AG04450 (cell line): ENCODE measurements around the gene SOBP. TPM values are rescaled to one million over a fixed set of nuclear protein-coding genes. Genes with fewer than 3 reads are reported as not detected.

ENCODE experiments used
- CTCF ChIA-PET: fragments of 300-600, 350-600 bp; formaldehyde crosslinking; extraction: SDS; loops from one replicate; lab custom pipeline; 2022; ENCODE audit warnings: antibody characterized with exemption, inconsistent platforms; lab: Charles Lee
- POLR2A ChIA-PET: fragments of 350-600 bp; formaldehyde crosslinking; extraction: SDS; loops from one replicate; lab custom pipeline; 2021; ENCODE audit warnings: antibody characterized with exemption, inconsistent platforms; lab: Yijun Ruan, JAX
- DNase-seq: peaks from one replicate; pipeline ENCODE4 v3.0.0-alpha.2; 2011; ENCODE audit warnings: low read depth, low spot score
- H3K27ac ChIP-seq: one replicate; pipeline ENCODE4 v1.5.1; 2012; ENCODE audit warnings: low read depth, low read length, control low read depth
- H3K27me3 ChIP-seq: one replicate; pipeline ENCODE4 v1.6.0; 2012; ENCODE audit warnings: low read length; ENCODE audit not compliant: control insufficient read depth, insufficient read depth
- H3K4me3 ChIP-seq: 2 replicates; pipeline ENCODE4 v1.5.1; 2011; ENCODE audit warnings: mild to moderate bottlenecking, low read depth, low read length, control low read depth
- H3K9me3 ChIP-seq: 2 replicates; pipeline ENCODE4 v1.5.1; 2012; ENCODE audit warnings: low read length; ENCODE audit not compliant: control insufficient read depth, insufficient read depth
- CTCF ChIP-seq: IDR thresholded peaks from 2 replicates; pipeline ENCODE4 v1.5.1; 2011; ENCODE audit warnings: low read depth, low read length, control low read depth, inconsistent platforms
- polyA plus RNA-seq: library from polyadenylated mRNA; depleted of rRNA; stranded (reverse); fragments of >200 nt; gene quantifications from 2 replicates; pipeline ENCODE4 v1.2.3, GENCODE V29; 2011

The SOBP gene
- polyA plus RNA-seq, 1 experiment, result 0.76 TPM

GRCh38 chr6:107667790-107668189 lies 177.9 kb downstream of the SOBP start:
- POLR2A ChIA-PET, result no interaction called here
- CTCF ChIA-PET, result interaction anchor here (4.6 kb wide), 1 partner anchor 180 kb away, joined by 17 read pairs; no protein-coding TSS in a partner anchor
- H3K4me3 ChIP-seq, result no peak overlapping the region
- no peaks in the 10 kb centered on the region for H3K9me3 ChIP-seq
- H3K27me3 ChIP-seq, result peaks cover 2% of the 10 kb centered on the region
- no peak overlapping the region for H3K27ac ChIP-seq
- TF ChIP-seq CTCF, result no peak
- DNase-seq, result no peak

GRCh38 chr6:107668743-107669474 lies 179.0 kb downstream of the SOBP start:
- DNase-seq, result no peak
- POLR2A ChIA-PET, result no interaction called here
- CTCF ChIA-PET, result interaction anchor here (0.9 to 4.6 kb wide), 3 partner anchors 10 to 179 kb away, joined by 3 to 17 read pairs (median 3); no protein-coding TSS in a partner anchor
- H3K27ac ChIP-seq, result no peak overlapping the region
- no peaks in the 10 kb centered on the region for H3K27me3 ChIP-seq
- H3K9me3 ChIP-seq, result no peaks in the 10 kb centered on the region
- no peak for TF ChIP-seq CTCF
- H3K4me3 ChIP-seq, result no peak overlapping the region

DNA sequence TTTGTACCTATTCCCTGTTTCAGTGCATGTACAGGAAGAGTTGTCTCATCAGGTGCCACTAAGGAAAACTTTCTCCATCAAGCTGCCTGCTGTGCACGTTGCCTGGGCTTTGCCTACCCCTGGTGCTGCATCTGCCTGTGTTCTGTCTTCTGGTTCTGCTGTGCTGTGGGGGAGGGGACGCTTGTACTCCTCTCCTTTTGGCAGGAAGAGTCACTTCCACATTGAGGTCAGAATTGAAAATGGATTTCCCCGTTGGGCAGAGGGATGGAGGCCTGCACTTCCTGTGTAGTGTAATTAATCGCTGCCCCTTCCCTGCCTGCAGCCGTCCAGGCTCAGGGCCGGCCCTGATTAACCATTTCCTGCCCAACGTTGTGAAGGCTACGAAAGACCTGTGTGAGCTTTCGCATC lies 180.9 kb downstream of the SOBP start:
- H3K4me3 ChIP-seq, result no peak overlapping the region
- H3K9me3 ChIP-seq, result no peaks in the 10 kb centered on the region
- H3K27me3 ChIP-seq, result no peaks in the 10 kb centered on the region
- no peak overlapping the region for H3K27ac ChIP-seq
- no peak for TF ChIP-seq CTCF
- ChIA-PET CTCF (interaction anchor here (1.0 to 4.6 kb wide), 2 partner anchors 34 to 177 kb away, joined by 3 to 17 read pairs; no protein-coding TSS in a partner anchor), POLR2A (no interaction called here)
- DNase-seq, result no peak

DNA sequence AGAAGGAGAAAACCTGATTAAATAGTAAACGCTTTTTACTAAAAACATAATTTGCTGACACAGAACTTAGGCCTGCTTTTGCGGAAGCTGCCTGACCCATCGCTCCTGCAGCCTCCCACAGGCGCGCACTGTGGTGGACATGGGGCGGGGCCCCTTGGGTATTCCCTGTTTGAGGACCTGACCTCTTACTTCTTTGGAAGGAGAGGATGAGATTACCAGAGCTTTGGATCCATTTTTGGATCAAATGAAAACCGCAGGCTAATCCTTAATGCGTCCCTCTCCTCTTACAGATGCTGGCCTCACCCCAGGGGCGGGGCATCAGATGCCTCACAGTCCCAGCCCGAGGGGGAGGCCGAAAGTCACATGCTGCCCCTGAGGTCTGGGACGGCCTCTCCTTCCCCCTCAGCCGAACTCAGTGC lies 183.2 kb downstream of the SOBP start:
- H3K4me3 ChIP-seq, result no peak overlapping the region
- CTCF ChIA-PET, result interaction anchor here (1.6 to 5.1 kb wide), 4 partner anchors 8 to 175 kb away, joined by 4 to 80 read pairs (median 26); no protein-coding TSS in a partner anchor
- POLR2A ChIA-PET, result no interaction called here
- H3K27me3 ChIP-seq, result no peaks in the 10 kb centered on the region
- H3K27ac ChIP-seq, result no peak overlapping the region
- DNase-seq, result no peak
- no peak for TF ChIP-seq CTCF
- no peaks in the 10 kb centered on the region for H3K9me3 ChIP-seq
